Gastroesophageal sphincter (tissue), 4 donors: ENCODE results near the gene FLCN. TPM values are rescaled to one million over a fixed set of nuclear protein-coding genes. Genes with fewer than 3 reads are reported as not detected.
A peak's percentile ranks its signal among the peaks of the same experiment; 100 is the strongest.

Source experiments
- ATAC-seq: fragments of 150-250 bp; one replicate; pipeline ENCODE4 v1.9.1; 2016; ENCODE audit warnings: mild to moderate bottlenecking, moderate library complexity
- H3K27ac ChIP-seq, 4 donors: fragments of 200-600 bp; sonication (generic) in 3 of 4; 1 replicate in 3 of 4; 2 replicates in 1 of 4; pipeline ENCODE4 v1.5.1; 2016 to 2019
- H3K27me3 ChIP-seq: fragments of 200-600 bp; sonication (generic); one replicate; pipeline ENCODE4 v1.5.1; 2019
- H3K36me3 ChIP-seq, 2 donors: fragments of 200-600 bp; sonication (generic); one replicate each; pipeline ENCODE4 v1.5.1; 2019; ENCODE audit warnings: control low read depth in 1 of 2
- H3K4me1 ChIP-seq, 3 donors: fragments of 200-600 bp; sonication (generic); 1 replicate in 2 of 3; 2 replicates in 1 of 3; pipeline ENCODE4 v1.5.1; 2016 to 2019; ENCODE audit warnings: control low read depth in 2 of 3
- H3K4me3 ChIP-seq, 2 donors: fragments of 200-600 bp; sonication (generic); one replicate each; pipeline ENCODE4 v1.5.1; 2019; ENCODE audit warnings: mild to moderate bottlenecking in 1 of 2, moderate library complexity in 1 of 2
- H3K9me3 ChIP-seq, 3 donors: fragments of 200-600 bp; sonication (generic); one replicate each; pipeline ENCODE4 v1.5.1; 2017 to 2019; ENCODE audit warnings: control low read depth in 2 of 3
- EP300 ChIP-seq: sonication (generic); formaldehyde crosslinking; IDR thresholded peaks from one replicate; pipeline ENCODE4 v1.6.1; 2017; ENCODE audit warnings: antibody characterized with exemption, mild to moderate bottlenecking
- POLR2A ChIP-seq, 2 donors: fragments of 450-650 bp; IDR thresholded peaks; one replicate each; pipeline ENCODE4 v1.6.1; 2017; ENCODE audit warnings: antibody characterized with exemption in 2 of 2, mild to moderate bottlenecking in 2 of 2, moderate library complexity in 1 of 2
- POLR2AphosphoS5 ChIP-seq: sonication (generic); formaldehyde crosslinking; IDR thresholded peaks from one replicate; pipeline ENCODE4 v1.6.1; 2017; ENCODE audit warnings: antibody characterized with exemption
- WGBS, 2 donors: methylation state at CpG; one replicate each; pipeline ENCODE4 v1.1.5; 2018; ENCODE audit warnings: low coverage in 1 of 2; 5-methylcytosine and 5-hydroxymethylcytosine counted together
- total RNA-seq, 4 donors: library from RNA; depleted of rRNA; stranded (reverse); fragments of >200 nt; gene quantifications; one replicate each; pipeline ENCODE4 v1.1.0, GENCODE V29; 2016
- TF ChIP-seq, protein P1 (sequence below), 4 experiments: fragments of 200-600 bp in 2 of 4; fragments of 450-650 bp in 2 of 4; sonication (generic) in 1 of 4; IDR thresholded peaks; one replicate each; pipeline ENCODE4 v1.5.1; 2017 to 2019; ENCODE audit warnings: antibody characterized with exemption in 4 of 4, mild to moderate bottlenecking in 2 of 4, moderate library complexity in 2 of 4

FLCN gene
- total RNA-seq, 4 donors from 2014 or later = 24.8 to 91.5 (median 46.6) TPM

GRCh38 chr17:17236295-17237025 lies 508 bp downstream of the FLCN start:
- TF ChIP-seq EP300 = no peak
- TF ChIP-seq, protein P1, sequence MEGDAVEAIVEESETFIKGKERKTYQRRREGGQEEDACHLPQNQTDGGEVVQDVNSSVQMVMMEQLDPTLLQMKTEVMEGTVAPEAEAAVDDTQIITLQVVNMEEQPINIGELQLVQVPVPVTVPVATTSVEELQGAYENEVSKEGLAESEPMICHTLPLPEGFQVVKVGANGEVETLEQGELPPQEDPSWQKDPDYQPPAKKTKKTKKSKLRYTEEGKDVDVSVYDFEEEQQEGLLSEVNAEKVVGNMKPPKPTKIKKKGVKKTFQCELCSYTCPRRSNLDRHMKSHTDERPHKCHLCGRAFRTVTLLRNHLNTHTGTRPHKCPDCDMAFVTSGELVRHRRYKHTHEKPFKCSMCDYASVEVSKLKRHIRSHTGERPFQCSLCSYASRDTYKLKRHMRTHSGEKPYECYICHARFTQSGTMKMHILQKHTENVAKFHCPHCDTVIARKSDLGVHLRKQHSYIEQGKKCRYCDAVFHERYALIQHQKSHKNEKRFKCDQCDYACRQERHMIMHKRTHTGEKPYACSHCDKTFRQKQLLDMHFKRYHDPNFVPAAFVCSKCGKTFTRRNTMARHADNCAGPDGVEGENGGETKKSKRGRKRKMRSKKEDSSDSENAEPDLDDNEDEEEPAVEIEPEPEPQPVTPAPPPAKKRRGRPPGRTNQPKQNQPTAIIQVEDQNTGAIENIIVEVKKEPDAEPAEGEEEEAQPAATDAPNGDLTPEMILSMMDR (IDR thresholded peaks at IDR 0.05) = no peak
- WGBS, 2 donors = 0 to 10% methylated on average over 1 to 2 of the region's 31 CpGs
- Histone ChIP-seq H3K4me1 (peaks cover 0 to 56% (median 10%) of the 10 kb centered on the region in 3 donors), H3K27me3 (no peaks in the 10 kb centered on the region), H3K4me3 (peak overlapping the region; percentile 88 to 95), H3K9me3 (no peaks in the 10 kb centered on the region), H3K27ac (peak overlapping the region; percentile 86 to 97 (median 96)), H3K36me3 (peaks cover 0 to 17% of the 10 kb centered on the region in 2 donors)
- peak; percentile 15 for ATAC-seq

GRCh38 chr17:17235212-17236174 lies 1.5 kb downstream of the FLCN start:
- ATAC-seq = no peak
- H3K4me3 ChIP-seq = peak overlapping the region; percentile 88 to 95
- no peaks in the 10 kb centered on the region for H3K27me3 ChIP-seq
- peak overlapping the region in 3 of 4 donors; percentile 96 to 97 (median 96) for H3K27ac ChIP-seq
- WGBS, 2 donors = 29 to 41% methylated on average over 11 to 12 of the region's 19 CpGs
- H3K9me3 ChIP-seq = no peaks in the 10 kb centered on the region
- peaks cover 0 to 26% of the 10 kb centered on the region in 2 donors for H3K36me3 ChIP-seq
- TF ChIP-seq POLR2AphosphoS5 (no peak), POLR2A (IDR thresholded peaks at IDR 0.05) (no peak), EP300 (no peak)
- TF ChIP-seq, protein P1 (IDR thresholded peaks at IDR 0.05) = no peak
- peaks cover 0 to 56% (median 10%) of the 10 kb centered on the region in 3 donors for H3K4me1 ChIP-seq

DNA sequence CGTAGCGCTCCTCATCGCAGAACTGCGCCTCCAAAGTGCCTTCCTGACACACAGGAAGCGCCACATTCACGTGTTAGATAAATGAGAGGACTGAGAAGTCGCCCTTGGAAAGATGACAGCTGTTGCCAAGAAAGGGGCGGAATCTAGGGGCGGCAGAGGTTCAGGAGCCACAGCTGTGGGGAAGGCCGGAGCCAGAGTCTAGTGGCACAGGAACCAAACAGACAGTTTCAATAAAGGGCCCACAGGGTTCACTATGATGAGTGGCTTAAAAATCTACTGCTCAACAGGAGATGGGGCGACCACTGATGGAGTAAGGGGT lies 4.7 kb downstream of the FLCN start:
- no peak for ATAC-seq
- no peaks in the 10 kb centered on the region for H3K27me3 ChIP-seq
- H3K4me1 ChIP-seq = peaks cover 0 to 45% (median 10%) of the 10 kb centered on the region in 3 donors
- no peak overlapping the region for H3K4me3 ChIP-seq
- WGBS, 2 donors = 58 to 90% methylated on average over 2 to 6 of the region's 11 CpGs
- TF ChIP-seq EP300 (no peak), POLR2AphosphoS5 (no peak), POLR2A (IDR thresholded peaks at IDR 0.05) (no peak)
- TF ChIP-seq, protein P1 (IDR thresholded peaks at IDR 0.05) = no peak
- H3K9me3 ChIP-seq = no peaks in the 10 kb centered on the region
- no peak overlapping the region for H3K27ac ChIP-seq
- peaks cover 0 to 59% of the 10 kb centered on the region in 2 donors for H3K36me3 ChIP-seq

- ATAC-seq = no peak
- 71 to 75% methylated on average over 4 of the region's 16 CpGs for WGBS, 2 donors
- Histone ChIP-seq H3K4me1 (peaks cover 0 to 45% (median 10%) of the 10 kb centered on the region in 3 donors), H3K4me3 (no peak overlapping the region), H3K27me3 (no peaks in the 10 kb centered on the region), H3K27ac (no peak overlapping the region), H3K36me3 (peaks cover 0 to 64% of the 10 kb centered on the region in 2 donors), H3K9me3 (no peaks in the 10 kb centered on the region)
- TF ChIP-seq POLR2AphosphoS5 (no peak), POLR2A (IDR thresholded peaks at IDR 0.05) (no peak), EP300 (no peak)
- TF ChIP-seq, protein P1 (IDR thresholded peaks at IDR 0.05) = no peak
Observed at GRCh38 chr17:17231621-17232302, 5.2 kb downstream of the FLCN start.
